HepG2 (cell line): ENCODE data around the gene GJC1. TPM values are rescaled to one million over a fixed set of nuclear protein-coding genes. Genes with fewer than 3 reads are reported as not detected.

Experiments
- ATAC-seq: fragments of 200-7000 bp; cut with Tn5 transposase; 3 replicates; pipeline ENCODE4 v1.9.1; 2020; ENCODE audit warnings: mild to moderate bottlenecking, moderate library complexity
- BruUV-seq: library from RNA; stranded (reverse); fragments of 400-500 nt; replicated peaks from 2 replicates; lab custom pipeline; 2021; lab: Mats Ljungman, UMichigan
- CTCF ChIA-PET: fragments of 300-600 bp; formaldehyde crosslinking; extraction: SDS; loops from one replicate; lab custom pipeline; 2021; ENCODE audit warnings: low total read pairs, inconsistent platforms, low intra/inter-chr PET ratio; lab: Yijun Ruan, JAX
- POLR2A ChIA-PET: fragments of 350-600 bp; sonication (Branson Sonifier 250); formaldehyde crosslinking; loops from one replicate; lab custom pipeline; 2020; ENCODE audit warnings: antibody characterized with exemption, inconsistent platforms; lab: Yijun Ruan, JAX
- DNase-seq: peaks from one replicate; pipeline ENCODE4 v3.0.0-alpha.2; 2015; ENCODE audit warnings: low spot score
- FAIRE-seq: peaks from 3 replicates; lab custom pipeline; 2011; peaks lifted over from hg19 to GRCh38; lab: Jason Lieb, UNC
- H2AFZ ChIP-seq: one replicate; pipeline ENCODE4 v1.6.1; 2011; ENCODE audit warnings: low read length, inconsistent platforms
- H3K27ac ChIP-seq: fragments of 300-600 bp; 3 replicates; pipeline ENCODE4 v1.8.0; 2011; ENCODE audit warnings: mixed run types, mild to moderate bottlenecking, mixed read lengths, low read length, inconsistent platforms; ENCODE audit not compliant: insufficient read depth; ENCODE audit errors: extremely low read length
- H3K27me3 ChIP-seq, 2 experiments: fragments of 200-600 bp in 1 of 2; 2 replicates in 1 of 2; 3 replicates in 1 of 2; pipeline versions ENCODE4 v1.6.0 to v1.8.0; 2011; ENCODE audit warnings: low read length in 2 of 2, mild to moderate bottlenecking in 2 of 2, moderate library complexity in 2 of 2, inconsistent platforms in 1 of 2; ENCODE audit not compliant: insufficient read depth in 2 of 2, control insufficient read depth in 1 of 2
- H3K36me3 ChIP-seq, 2 experiments: fragments of 200-600 bp in 1 of 2; replicated peaks in 1 of 2; 2 replicates in 1 of 2; 3 replicates in 1 of 2; pipeline versions ENCODE4 v1.5.1 to v1.8.0; 2011; ENCODE audit warnings: low read length in 2 of 2, inconsistent platforms in 1 of 2; ENCODE audit not compliant: insufficient read depth in 2 of 2, control insufficient read depth in 1 of 2
- H3K4me1 ChIP-seq: 2 replicates; pipeline ENCODE4 v1.5.1; 2012; ENCODE audit warnings: low read length, inconsistent platforms; ENCODE audit not compliant: insufficient read depth
- H3K4me2 ChIP-seq: 2 replicates; pipeline ENCODE4 v1.6.0; 2011; ENCODE audit warnings: low read depth, low read length, inconsistent platforms
- H3K4me3 ChIP-seq, 3 experiments: fragments of 200-600 bp in 1 of 3; sonication (generic), shearing (Covaris generic) in 1 of 3; replicated peaks in 1 of 3; 2 replicates each; pipeline ENCODE4 v1.5.1; 2011 to 2016; ENCODE audit warnings: low read length in 3 of 3, inconsistent platforms in 2 of 3, low read depth in 2 of 3, mild to moderate bottlenecking in 2 of 3, control low read depth in 1 of 3, mixed read lengths in 1 of 3; ENCODE audit not compliant: insufficient read depth in 1 of 3
- H3K79me2 ChIP-seq: one replicate; pipeline ENCODE4 v1.6.1; 2011; ENCODE audit warnings: low read length, inconsistent platforms; ENCODE audit not compliant: insufficient read depth
- H3K9ac ChIP-seq: 2 replicates; pipeline ENCODE4 v1.6.0; 2011; ENCODE audit warnings: mild to moderate bottlenecking, low read depth, low read length, inconsistent platforms; ENCODE audit not compliant: insufficient read depth
- H3K9me3 ChIP-seq: 2 replicates; pipeline ENCODE4 v1.5.1; 2012; ENCODE audit warnings: mild to moderate bottlenecking, low read length
- H4K20me1 ChIP-seq: 2 replicates; pipeline ENCODE4 v1.6.0; 2011; ENCODE audit warnings: inconsistent platforms, mild to moderate bottlenecking, low read length, moderate library complexity; ENCODE audit not compliant: insufficient read depth
- CCAR2 ChIP-seq: fragments of 200-400 bp; formaldehyde crosslinking; optimal IDR thresholded peaks from 2 replicates; pipeline ENCODE3; 2018; ENCODE audit warnings: low read depth, mild to moderate bottlenecking, low read length, moderate library complexity
- CSRNP2 ChIP-seq: sonication (generic); formaldehyde crosslinking; conservative IDR thresholded peaks from 2 replicates; pipeline ENCODE4 v1.8.0; 2022; ENCODE audit warnings: low read depth, missing genetic modification reagents
- KAT7 ChIP-seq: IDR thresholded peaks from 2 replicates; pipeline ENCODE4 v1.6.1; 2018; ENCODE audit warnings: borderline replicate concordance, missing compliant biosample characterization
- PLRG1 ChIP-seq: fragments of 450-650 bp; conservative IDR thresholded peaks from 2 replicates; pipeline ENCODE4 v1.6.1; 2016
- PREB ChIP-seq: sonication (generic); formaldehyde crosslinking; IDR thresholded peaks from 2 replicates; pipeline ENCODE4 v1.4.0; 2020; ENCODE audit warnings: missing genetic modification reagents
- ZNF232 ChIP-seq: sonication (generic); formaldehyde crosslinking; IDR thresholded peaks from 2 replicates; pipeline ENCODE4 v1.4.0; 2020; ENCODE audit warnings: missing genetic modification reagents, borderline replicate concordance
- ZNF407 ChIP-seq: sonication (generic); formaldehyde crosslinking; IDR thresholded peaks from one replicate; pipeline ENCODE4 v1.5.1; 2020; ENCODE audit warnings: mild to moderate bottlenecking, missing genetic modification reagents; ENCODE audit errors: not compliant biosample characterization
- ZNF430 ChIP-seq: sonication (generic); formaldehyde crosslinking; IDR thresholded peaks from 2 replicates; pipeline ENCODE4 v1.9.0; 2021; ENCODE audit warnings: mild to moderate bottlenecking, missing genetic modification reagents
- ZNF564 ChIP-seq: sonication (generic); formaldehyde crosslinking; IDR thresholded peaks from 2 replicates; pipeline ENCODE4 v1.8.1; 2023; ENCODE audit warnings: mild to moderate bottlenecking, missing genetic modification reagents
- ZNF713 ChIP-seq: sonication (generic); formaldehyde crosslinking; IDR thresholded peaks from 2 replicates; pipeline ENCODE4 v1.4.0; 2020; ENCODE audit warnings: mild to moderate bottlenecking, missing genetic modification reagents
- ZNF768 ChIP-seq: sonication (generic); formaldehyde crosslinking; IDR thresholded peaks from 2 replicates; pipeline ENCODE4 v1.4.0; 2020; ENCODE audit warnings: missing genetic modification reagents
- ZNF775 ChIP-seq: sonication (generic); formaldehyde crosslinking; IDR thresholded peaks from 2 replicates; pipeline ENCODE4 v1.4.0; 2020; ENCODE audit warnings: missing genetic modification reagents, mild to moderate bottlenecking, moderate library complexity, borderline replicate concordance
- ZSCAN20 ChIP-seq: sonication (generic); formaldehyde crosslinking; IDR thresholded peaks from 2 replicates; pipeline ENCODE4 v1.4.0; 2020; ENCODE audit warnings: missing genetic modification reagents, mild to moderate bottlenecking, borderline replicate concordance
- WGBS: methylation state at CpG from one replicate; pipeline ENCODE4 v1.1.6; 2017; ENCODE audit warnings: low lambda C conversion rate; 5-methylcytosine and 5-hydroxymethylcytosine counted together
- in situ Hi-C: cut with HindIII; loops from 2 replicates; pipeline ENCODE4 v1.10.0; 2017; ENCODE audit warnings: low pct_unique_long_range_greater_than_20kb; ENCODE audit not compliant: extremely low pct_ligation_motif_present
- intact Hi-C: fragments of 100-400 bp; cut with micrococcal nuclease; formaldehyde crosslinking; loops from one replicate; pipeline ENCODE4 v1.10.0; 2022; ENCODE audit not compliant: unreplicated experiment
- polyA plus RNA-seq, 8 experiments: library from polyadenylated mRNA; depleted of rRNA in 3 of 8; stranded (reverse) in 7 of 8; unstranded in 1 of 8; fragments of >200 nt; fragmentation: Illumina TruSeq in 4 of 8; extraction: Trizol in 4 of 8; gene quantifications; 2 replicates each; pipeline versions ENCODE4 v1.2.1 to v1.2.3, GENCODE V29; 2011 to 2016; ENCODE audit warnings: low read depth in 4 of 8, missing spikeins in 1 of 8, mixed read lengths in 1 of 8; ENCODE audit not compliant: insufficient read depth in 1 of 8
- total RNA-seq, 5 experiments: library from RNA; depleted of rRNA; stranded (reverse); fragments of >200 nt; fragmentation: Illumina TruSeq; extraction: Trizol; gene quantifications; 2 replicates each; pipeline ENCODE4 v1.2.3, GENCODE V29; 2016; ENCODE audit warnings: low read depth in 1 of 5

Gene GJC1
- total and polyA plus RNA-seq, 2 of the 13 experiments (the other 11 are each of a cell fraction or from before 2014, with no cell fraction given) = 1.7 TPM

- H3K79me2 ChIP-seq = no peaks in the 10 kb centered on the region
- WGBS = 5% methylated on average over 41 of the region's 58 CpGs
- in situ Hi-C loops (no loop called here), intact Hi-C loops (no loop called here)
- no TSS peak for BruUV-seq
- peak; percentile 65 for ATAC-seq
- no peak for FAIRE-seq
- H3K9me3 ChIP-seq = no peaks in the 10 kb centered on the region
- H3K4me2 ChIP-seq = peak overlapping the region; percentile 84
- peaks cover 31% of the 10 kb centered on the region for H3K4me1 ChIP-seq
- no peaks in the 10 kb centered on the region for H4K20me1 ChIP-seq
- no peak overlapping the region for H3K9ac ChIP-seq
- H3K27me3 ChIP-seq = peaks cover 3 to 38% of the 10 kb centered on the region in 2 experiments
- peak overlapping the region; percentile 50 to 72 (median 72) for H3K4me3 ChIP-seq
- H3K36me3 ChIP-seq = no peaks in the 10 kb centered on the region
- POLR2A ChIA-PET = no interaction called here
- DNase-seq = no peak
- H3K27ac ChIP-seq = no peak overlapping the region
- CTCF ChIA-PET = no interaction called here
- H2AFZ ChIP-seq = no peak overlapping the region
- TF ChIP-seq CSRNP2 (CRISPR knock-in tag) = no peak
- no peak for TF ChIP-seq ZNF713 (CRISPR knock-in tag)
- TF ChIP-seq ZNF768 (CRISPR knock-in tag) = no peak
- no peak for TF ChIP-seq ZNF775
- TF ChIP-seq ZNF407 = no peak
- no peak for TF ChIP-seq CCAR2
- TF ChIP-seq PREB = no peak
- TF ChIP-seq ZNF430 (CRISPR knock-in tag) = no peak
- no peak for TF ChIP-seq PLRG1
- TF ChIP-seq ZNF564 (CRISPR knock-in tag) = no peak
- no peak for TF ChIP-seq ZNF232 (CRISPR knock-in tag)
- no peak for TF ChIP-seq KAT7 (CRISPR knock-in tag)
- no peak for TF ChIP-seq ZSCAN20 (CRISPR knock-in tag)
Observed at GRCh38 chr17:44830359-44831288, 537 bp upstream of the GJC1 start.
